ENCODE measurements around the gene AGAP1. TPM values are rescaled to one million over a fixed set of nuclear protein-coding genes. Genes with fewer than 3 reads are reported as not detected.

AGAP1 gene
- total and polyA plus RNA-seq, 7 donors, result 10.8 to 42.7 (median 18.6) TPM

GRCh38 chr2:235936493-235936892, 442.6 kb downstream of the AGAP1 start:
- 75 to 89% methylated on average over 8 of the region's 8 CpGs for WGBS, 2 donors
- Histone ChIP-seq H3K9me3 (peaks cover 0 to 3% (median 0%) of the 10 kb centered on the region in 4 donors), H3K27me3 (no peaks in the 10 kb centered on the region), H3K27ac (no peak overlapping the region), H3K4me3 (no peak overlapping the region), H3K4me1 (peaks cover 0 to 7% (median 0%) of the 10 kb centered on the region in 4 donors), H3K36me3 (peaks cover 0 to 11% (median 4%) of the 10 kb centered on the region in 4 donors)
- DNase-seq, result no peak
- no peak for TF ChIP-seq POLR2AphosphoS5 (IDR thresholded peaks at IDR 0.05)
- no peak for TF ChIP-seq EP300 (IDR thresholded peaks at IDR 0.05)
- TF ChIP-seq, protein P1, sequence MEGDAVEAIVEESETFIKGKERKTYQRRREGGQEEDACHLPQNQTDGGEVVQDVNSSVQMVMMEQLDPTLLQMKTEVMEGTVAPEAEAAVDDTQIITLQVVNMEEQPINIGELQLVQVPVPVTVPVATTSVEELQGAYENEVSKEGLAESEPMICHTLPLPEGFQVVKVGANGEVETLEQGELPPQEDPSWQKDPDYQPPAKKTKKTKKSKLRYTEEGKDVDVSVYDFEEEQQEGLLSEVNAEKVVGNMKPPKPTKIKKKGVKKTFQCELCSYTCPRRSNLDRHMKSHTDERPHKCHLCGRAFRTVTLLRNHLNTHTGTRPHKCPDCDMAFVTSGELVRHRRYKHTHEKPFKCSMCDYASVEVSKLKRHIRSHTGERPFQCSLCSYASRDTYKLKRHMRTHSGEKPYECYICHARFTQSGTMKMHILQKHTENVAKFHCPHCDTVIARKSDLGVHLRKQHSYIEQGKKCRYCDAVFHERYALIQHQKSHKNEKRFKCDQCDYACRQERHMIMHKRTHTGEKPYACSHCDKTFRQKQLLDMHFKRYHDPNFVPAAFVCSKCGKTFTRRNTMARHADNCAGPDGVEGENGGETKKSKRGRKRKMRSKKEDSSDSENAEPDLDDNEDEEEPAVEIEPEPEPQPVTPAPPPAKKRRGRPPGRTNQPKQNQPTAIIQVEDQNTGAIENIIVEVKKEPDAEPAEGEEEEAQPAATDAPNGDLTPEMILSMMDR (IDR thresholded peaks at IDR 0.05), result no peak
- TF ChIP-seq POLR2A (IDR thresholded peaks at IDR 0.05), result no peak
- intact Hi-C loops (cut with DNase I), result no loop called here

GRCh38 chr2:235937087-235937486, 443.2 kb downstream of the AGAP1 start:
- 89 to 96% methylated on average over 10 of the region's 10 CpGs for WGBS, 2 donors
- Histone ChIP-seq H3K9me3 (peaks cover 0 to 3% (median 0%) of the 10 kb centered on the region in 4 donors), H3K36me3 (peaks cover 0 to 7% (median 3%) of the 10 kb centered on the region in 4 donors), H3K27ac (no peak overlapping the region), H3K27me3 (no peaks in the 10 kb centered on the region), H3K4me1 (peaks cover 0 to 7% (median 0%) of the 10 kb centered on the region in 4 donors), H3K4me3 (no peak overlapping the region)
- DNase-seq, result peak; percentile 19
- intact Hi-C loops (cut with DNase I), result no loop called here
- TF ChIP-seq, protein P1 (IDR thresholded peaks at IDR 0.05), result no peak
- TF ChIP-seq POLR2AphosphoS5 (IDR thresholded peaks at IDR 0.05) (no peak), EP300 (IDR thresholded peaks at IDR 0.05) (no peak)

DNA sequence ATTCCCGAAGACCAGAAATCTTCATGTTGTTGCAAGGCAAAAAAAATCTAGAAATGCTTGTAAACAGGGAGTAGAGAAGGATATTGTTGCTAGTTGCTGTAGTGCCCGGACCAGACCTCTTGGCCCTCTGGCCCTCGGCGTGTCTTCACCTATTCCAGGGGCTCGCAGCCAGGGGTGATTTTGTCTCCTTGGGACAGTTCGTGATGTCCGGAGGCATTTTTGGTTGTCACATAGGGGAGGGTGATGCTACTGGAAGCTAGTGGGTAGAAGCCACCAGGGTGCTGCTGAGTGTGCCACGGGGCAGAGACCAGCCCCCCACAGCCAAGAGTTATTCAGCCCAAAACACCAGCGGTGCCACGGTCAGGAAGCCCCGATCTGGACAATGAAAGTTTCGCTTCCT, 443.7 kb downstream of the AGAP1 start:
- Histone ChIP-seq H3K36me3 (peaks cover 0 to 3% (median under 1%) of the 10 kb centered on the region in 4 donors), H3K27me3 (no peaks in the 10 kb centered on the region), H3K9me3 (peaks cover 0 to 3% (median 0%) of the 10 kb centered on the region in 4 donors), H3K4me3 (no peak overlapping the region), H3K4me1 (peaks cover 0 to 7% (median 0%) of the 10 kb centered on the region in 4 donors), H3K27ac (no peak overlapping the region)
- WGBS, 2 donors, result 94% methylated on average over 12 of the region's 12 CpGs
- intact Hi-C loops (cut with DNase I), result no loop called here
- no peak for TF ChIP-seq POLR2AphosphoS5 (IDR thresholded peaks at IDR 0.05)
- TF ChIP-seq POLR2A (IDR thresholded peaks at IDR 0.05), result no peak
- TF ChIP-seq EP300 (IDR thresholded peaks at IDR 0.05), result no peak
- TF ChIP-seq, protein P1 (IDR thresholded peaks at IDR 0.05), result no peak
- peak; percentile 55 for DNase-seq

GRCh38 chr2:235937936-235938335, 444.1 kb downstream of the AGAP1 start:
- peaks cover 0 to 3% (median 0%) of the 10 kb centered on the region in 4 donors for H3K9me3 ChIP-seq
- intact Hi-C loops (cut with DNase I), result no loop called here
- WGBS, 2 donors, result 80% methylated on average over 12 of the region's 12 CpGs
- H3K27me3 ChIP-seq, result no peaks in the 10 kb centered on the region
- H3K4me3 ChIP-seq, result no peak overlapping the region
- H3K4me1 ChIP-seq, result peaks cover 0 to 7% (median 0%) of the 10 kb centered on the region in 4 donors
- no peaks in the 10 kb centered on the region for H3K36me3 ChIP-seq
- DNase-seq, result peak; percentile 40
- TF ChIP-seq POLR2AphosphoS5 (IDR thresholded peaks at IDR 0.05) (no peak), EP300 (IDR thresholded peaks at IDR 0.05) (no peak), POLR2A (IDR thresholded peaks at IDR 0.05) (no peak)
- TF ChIP-seq, protein P1 (IDR thresholded peaks at IDR 0.05), result no peak
- H3K27ac ChIP-seq, result no peak overlapping the region

DNA sequence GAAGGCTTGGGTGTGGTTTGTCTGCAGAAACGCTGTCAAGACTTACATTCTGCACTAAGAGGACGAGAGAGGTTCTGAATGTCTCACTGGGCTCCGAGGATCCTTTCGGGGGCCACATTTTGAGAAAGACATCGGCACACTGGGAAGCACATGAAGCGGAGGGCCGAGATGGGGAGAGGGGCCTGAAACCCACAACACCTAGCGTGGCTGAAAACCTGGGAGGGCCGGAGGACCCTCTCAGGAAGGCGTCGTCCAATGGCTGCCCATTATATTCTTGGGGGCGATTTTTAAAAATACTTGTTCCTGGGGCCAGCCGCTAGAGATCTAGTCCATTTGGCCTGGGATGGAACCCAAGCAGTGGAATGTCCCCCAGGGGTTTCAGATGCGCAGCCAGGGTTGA, 444.8 kb downstream of the AGAP1 start:
- intact Hi-C loops (cut with DNase I), result no loop called here
- WGBS, 2 donors, result 88 to 90% methylated on average over 14 of the region's 14 CpGs
- H3K36me3 ChIP-seq, result no peaks in the 10 kb centered on the region

More for the DNA sequence above, 444.8 kb downstream of the AGAP1 start:
- TF ChIP-seq, protein P1 (IDR thresholded peaks at IDR 0.05), result no peak
- no peak for TF ChIP-seq POLR2A (IDR thresholded peaks at IDR 0.05)
- no peak for TF ChIP-seq EP300 (IDR thresholded peaks at IDR 0.05)
- no peak for TF ChIP-seq POLR2AphosphoS5 (IDR thresholded peaks at IDR 0.05)
- Histone ChIP-seq H3K4me1 (peaks cover 0 to 7% (median 0%) of the 10 kb centered on the region in 4 donors), H3K27me3 (no peaks in the 10 kb centered on the region), H3K9me3 (peaks cover 0 to 3% (median 0%) of the 10 kb centered on the region in 4 donors), H3K4me3 (no peak overlapping the region), H3K27ac (no peak overlapping the region)
- DNase-seq, result no peak

Measured in sigmoid colon (tissue), 7 donors.